C1 segment of cervical spinal cord (tissue), 14 donors: Measurements from ENCODE around the gene SLC30A1.
A peak's percentile ranks its signal among the peaks of the same experiment; 100 is the strongest.

Source experiments
- DNase-seq, 14 donors: peaks; one replicate each; lab custom pipeline; 2025; lab: John Stamatoyannopoulos, UW

SLC30A1 gene

GRCh38 chr1:211607754-211608473 is 29.0 kb upstream of the SLC30A1 start:
- no peak for DNase-seq

- peak in 3 of 14 donors; percentile 23 to 28 (median 23) for DNase-seq
Observed at GRCh38 chr1:211606914-211607753, 28.2 kb upstream of the SLC30A1 start.

DNA sequence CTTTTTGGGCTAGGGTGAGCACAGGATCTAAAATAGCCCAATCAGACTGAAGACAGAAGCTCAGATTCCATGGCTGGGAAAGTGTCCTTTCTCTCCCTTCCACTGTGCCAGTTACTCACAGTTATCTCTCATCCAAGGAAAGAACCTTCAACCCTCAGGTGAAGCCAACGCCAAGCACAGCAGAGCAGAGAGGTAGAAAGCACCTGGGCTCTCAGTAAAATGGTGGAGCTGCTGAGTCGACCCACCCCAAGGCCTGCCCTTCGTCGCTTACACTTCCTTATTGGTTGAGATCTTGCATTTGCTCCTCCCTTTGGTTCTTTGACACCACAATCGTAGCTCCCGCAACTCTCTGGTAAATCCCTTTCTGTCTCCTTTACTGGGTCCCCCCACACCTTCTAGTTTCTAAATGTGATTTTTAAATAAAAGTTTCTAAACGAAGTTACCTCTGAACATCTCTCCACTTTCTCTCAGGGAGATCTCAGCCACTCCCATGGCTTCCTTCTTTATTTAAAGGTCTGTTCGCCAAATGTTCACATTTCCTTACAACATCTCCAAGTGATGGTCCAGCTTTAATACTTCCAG is 27.5 kb upstream of the SLC30A1 start:
- DNase-seq, result peak in 1 of 14 donors; percentile 12

DNA sequence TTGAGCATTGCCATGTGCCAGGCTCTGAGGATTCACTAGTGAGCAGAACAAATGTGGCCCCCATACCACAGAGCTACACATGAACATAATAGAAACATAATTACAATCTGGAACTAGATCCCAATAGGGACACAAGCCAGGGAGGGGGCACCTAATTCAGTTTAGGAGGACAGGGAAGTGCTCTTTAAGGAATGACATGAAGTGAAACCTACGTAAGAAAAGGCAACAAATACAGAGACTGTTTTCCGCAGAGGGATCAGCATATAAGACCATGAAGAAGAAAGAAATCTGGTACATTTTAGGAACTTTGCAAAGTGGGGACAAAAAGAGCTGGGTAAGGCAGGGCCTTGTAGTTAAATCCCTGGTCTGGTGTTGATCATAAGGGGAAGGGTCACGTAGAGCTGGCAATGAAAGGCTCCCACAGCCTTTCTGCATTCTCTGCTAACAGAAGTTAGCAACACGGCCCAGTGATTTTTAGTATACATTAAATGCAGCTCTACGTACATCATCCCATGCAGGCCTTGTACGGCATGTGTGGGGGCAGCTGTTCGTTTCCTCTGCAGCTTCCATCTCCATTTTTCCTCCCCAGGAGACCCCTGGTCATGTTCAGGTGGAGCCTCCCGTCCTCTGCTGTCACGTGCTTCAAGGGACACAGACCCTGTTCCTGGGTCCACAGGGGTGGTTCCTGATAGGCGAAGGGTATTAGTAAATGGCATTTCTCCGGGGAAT is 26.8 kb upstream of the SLC30A1 start:
- no peak for DNase-seq

GRCh38 chr1:211605034-211605433 is 26.1 kb upstream of the SLC30A1 start:
- DNase-seq, result no peak

DNA sequence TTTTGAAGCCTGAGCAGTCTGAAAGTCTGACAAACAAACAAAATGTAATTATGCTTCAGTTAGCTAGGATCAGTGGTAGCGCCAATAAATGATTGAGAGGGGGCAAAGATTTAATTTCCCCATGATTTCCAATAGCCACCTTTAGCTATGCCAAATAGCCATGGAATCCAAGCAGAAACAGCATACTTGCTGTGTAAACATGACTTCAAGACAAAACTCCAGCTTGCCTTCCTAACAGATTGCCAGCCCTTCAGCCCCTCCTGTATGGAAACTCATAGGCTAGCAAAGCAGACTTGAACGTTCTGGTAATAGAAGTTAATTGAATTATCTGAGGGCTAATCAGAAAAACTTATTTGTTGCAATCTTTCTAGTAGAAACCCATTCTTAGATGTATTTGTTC is 25.6 kb upstream of the SLC30A1 start:
- DNase-seq, result no peak

- DNase-seq, result no peak
Observed at GRCh38 chr1:211603713-211604112, 24.8 kb upstream of the SLC30A1 start.

- no peak for DNase-seq
Observed at GRCh38 chr1:211603191-211603701, 24.3 kb upstream of the SLC30A1 start.

DNA sequence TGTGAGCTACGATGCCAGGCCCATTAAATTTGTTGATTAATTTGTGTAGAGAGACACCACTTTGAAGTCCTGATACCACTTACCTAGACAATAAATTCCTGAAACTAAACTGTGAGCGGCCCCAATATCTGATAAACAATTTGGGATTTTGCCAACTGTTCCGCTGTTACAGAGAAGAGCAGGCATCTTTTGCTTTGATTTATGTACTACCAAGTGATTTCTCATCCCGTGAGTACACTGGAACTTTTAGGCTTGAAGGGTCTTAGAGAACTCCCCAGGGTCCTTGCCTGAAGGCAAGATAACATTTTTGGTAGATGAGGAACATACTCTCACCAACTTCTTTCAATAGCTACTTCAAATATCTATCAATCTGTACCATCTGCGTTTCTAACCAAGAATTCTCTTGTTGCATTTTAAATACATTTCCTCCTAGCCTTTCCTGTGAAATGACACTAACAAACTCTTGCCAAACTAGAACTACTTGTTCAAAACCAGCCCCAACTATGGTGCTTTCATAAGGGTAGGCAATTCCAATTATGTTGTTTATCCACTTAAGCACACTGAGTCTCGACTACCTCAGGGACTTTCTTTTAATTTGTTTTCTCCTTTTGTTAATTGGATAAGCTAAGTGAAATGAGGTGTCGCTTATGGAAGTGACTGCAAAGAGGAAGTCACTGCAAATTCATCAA is 23.2 kb upstream of the SLC30A1 start:
- DNase-seq, result no peak

- DNase-seq, result no peak
Observed at GRCh38 chr1:211601159-211601558, 22.2 kb upstream of the SLC30A1 start.

- DNase-seq, result no peak
Observed at GRCh38 chr1:211599250-211599649, 20.3 kb upstream of the SLC30A1 start.

GRCh38 chr1:211598514-211598913 is 19.6 kb upstream of the SLC30A1 start:
- DNase-seq, result no peak

DNA sequence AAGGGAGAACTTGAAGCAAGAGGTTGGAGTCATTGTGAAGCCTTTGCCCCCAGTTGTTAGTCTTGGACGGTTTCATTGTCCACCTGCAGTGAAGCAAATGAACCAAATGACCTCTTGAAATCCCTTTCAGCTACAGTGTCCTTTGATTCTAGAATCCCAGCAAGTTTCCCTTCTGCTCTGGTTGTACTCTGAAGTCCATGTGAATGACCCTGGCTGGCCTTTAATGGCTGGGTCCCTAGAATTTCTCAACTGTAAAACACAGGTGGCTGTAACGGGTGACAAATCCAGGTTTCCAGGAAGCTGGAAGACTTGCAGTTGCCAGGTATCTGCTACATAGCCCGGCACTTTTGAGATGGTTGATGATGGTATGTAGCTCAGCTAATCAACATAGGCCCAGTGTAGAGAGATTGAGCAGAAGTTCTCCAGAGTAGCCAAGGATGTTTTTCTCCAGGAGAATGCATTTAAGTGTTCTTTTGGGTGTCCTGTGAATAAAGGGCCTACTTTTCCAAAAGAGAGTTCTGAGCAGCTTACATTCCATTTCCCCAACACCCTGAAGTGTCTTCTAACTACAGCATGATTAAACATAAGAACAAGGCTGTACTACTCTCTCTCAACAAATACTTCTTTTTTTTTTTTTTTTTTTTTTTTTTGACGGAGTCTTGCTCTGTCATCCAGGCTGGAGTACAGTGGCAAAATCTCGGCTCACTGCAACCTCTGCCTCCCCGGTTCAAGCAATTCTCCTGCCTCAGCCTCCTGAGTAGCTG is 17.6 kb upstream of the SLC30A1 start:
- DNase-seq, result no peak

DNA sequence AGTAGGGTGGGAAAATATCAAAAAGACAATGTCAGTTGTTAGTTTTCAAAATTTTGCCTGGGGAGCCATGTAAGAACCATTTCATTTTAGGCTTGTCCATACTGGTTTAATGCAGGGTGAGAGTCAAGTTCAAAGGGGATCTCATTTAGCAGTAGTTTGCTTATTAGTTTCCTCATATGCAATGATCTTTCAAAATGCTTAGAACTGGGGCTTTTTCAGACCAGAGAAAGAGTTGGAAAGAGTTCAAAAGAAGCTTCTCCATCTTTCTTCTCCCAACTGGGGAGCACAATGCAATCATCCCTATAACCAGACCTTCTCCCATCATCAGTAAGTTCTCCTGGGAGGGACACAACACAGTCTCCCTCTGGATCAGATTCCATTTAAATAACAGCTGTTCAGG is 16.5 kb upstream of the SLC30A1 start:
- no peak for DNase-seq

DNA sequence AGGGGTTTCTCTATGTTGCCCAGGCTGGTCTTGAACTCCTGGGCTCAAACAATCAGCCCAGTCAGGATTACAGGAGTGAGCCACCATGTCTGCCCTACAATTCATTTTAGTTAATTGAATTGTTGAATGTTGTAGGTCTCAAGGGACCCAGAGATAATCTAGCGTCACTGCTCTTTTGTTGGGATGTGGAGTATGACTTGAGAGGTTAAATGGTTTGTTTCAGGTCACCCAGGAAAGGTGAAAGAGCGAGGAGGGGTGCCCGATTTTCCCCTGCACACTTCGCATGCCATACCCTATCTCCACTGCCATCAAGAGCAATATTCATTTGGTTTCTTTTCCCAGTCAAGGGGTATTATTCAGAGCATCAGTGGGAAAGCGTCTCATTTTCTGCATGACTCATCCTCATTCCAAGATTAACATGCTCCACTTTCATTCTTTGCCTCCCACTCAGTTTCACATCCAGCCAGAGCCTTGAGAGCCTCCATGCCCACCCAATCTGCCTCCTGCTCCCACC is 13.1 kb upstream of the SLC30A1 start:
- DNase-seq, result no peak

GRCh38 chr1:211589782-211590721 is 11.1 kb upstream of the SLC30A1 start:
- peak in 5 of 14 donors; percentile 9 to 17 (median 14) for DNase-seq

GRCh38 chr1:211588711-211589110 is 9.8 kb upstream of the SLC30A1 start:
- no peak for DNase-seq

DNA sequence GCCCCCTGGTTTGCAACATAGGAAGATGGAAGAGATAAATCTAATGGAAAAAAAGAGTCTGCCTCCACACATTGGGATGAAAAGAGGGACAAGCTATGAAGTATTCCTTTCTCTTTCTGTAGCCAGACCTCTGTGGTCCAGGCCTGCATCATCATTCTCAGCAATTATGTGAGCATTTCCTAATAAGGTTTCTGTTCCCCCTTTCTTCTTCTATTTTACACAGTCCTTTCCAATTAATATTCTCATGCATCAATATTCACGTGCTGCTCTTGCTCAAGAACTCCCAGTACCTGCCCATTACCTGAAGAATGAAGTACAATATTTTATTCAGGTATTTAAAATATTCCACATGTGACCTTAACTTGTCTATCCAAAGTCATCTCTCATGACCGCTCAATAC is 8.2 kb upstream of the SLC30A1 start:
- no peak for DNase-seq

DNA sequence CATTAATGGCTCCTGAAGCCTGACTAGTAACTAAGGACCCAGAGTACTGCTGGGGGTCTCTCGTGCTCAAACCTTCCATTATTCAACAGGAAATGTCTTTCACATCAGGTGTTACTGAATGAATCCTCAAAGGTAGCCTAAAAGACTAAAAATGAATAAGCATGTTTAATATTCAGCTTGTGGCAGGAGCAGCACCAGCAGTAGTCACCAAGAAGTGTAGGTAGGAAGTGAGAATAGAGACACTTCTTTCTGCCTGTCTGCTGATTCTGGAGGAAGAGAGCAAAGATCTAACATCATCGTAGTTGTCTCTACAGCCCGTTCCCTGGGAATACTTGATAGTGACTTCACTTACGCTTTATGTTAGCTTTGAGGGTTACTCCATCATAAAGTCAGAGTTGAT is 7.6 kb upstream of the SLC30A1 start:
- no peak for DNase-seq
